Parathyroid adenoma (tissue), 2 donors: Measurements from ENCODE around the gene CBLB.
A peak's percentile ranks its signal among the peaks of the same experiment; 100 is the strongest.

Source experiments
- H2AFZ ChIP-seq: fragments of 300-600 bp; sonication (generic); one replicate; pipeline ENCODE4 v1.7.0; 2017; ENCODE audit warnings: antibody characterized with exemption, mild to moderate bottlenecking
- H3K27ac ChIP-seq: fragments of 300-600 bp; sonication (generic); one replicate; pipeline ENCODE4 v1.7.0; 2017
- H3K27me3 ChIP-seq: fragments of 300-600 bp; sonication (generic); one replicate; pipeline ENCODE4 v1.7.0; 2017; ENCODE audit warnings: low read length; ENCODE audit not compliant: control insufficient read depth, insufficient read depth
- H3K36me3 ChIP-seq: fragments of 300-600 bp; sonication (generic); one replicate; pipeline ENCODE4 v1.7.0; 2017; ENCODE audit warnings: low read length; ENCODE audit not compliant: control insufficient read depth, insufficient read depth
- H3K4me1 ChIP-seq: fragments of 300-600 bp; sonication (generic); one replicate; pipeline ENCODE4 v1.7.0; 2017; ENCODE audit warnings: control low read depth
- H3K4me2 ChIP-seq: fragments of 300-600 bp; sonication (generic); one replicate; pipeline ENCODE4 v1.7.0; 2017; ENCODE audit warnings: low read length
- H3K4me3 ChIP-seq: fragments of 300-600 bp; sonication (generic); one replicate; pipeline ENCODE4 v1.7.0; 2017; ENCODE audit warnings: low read depth, low read length
- H3K79me2 ChIP-seq: fragments of 300-600 bp; sonication (generic); one replicate; pipeline ENCODE4 v1.7.0; 2017; ENCODE audit warnings: control low read depth
- H3K9ac ChIP-seq: fragments of 300-600 bp; sonication (generic); one replicate; pipeline ENCODE4 v1.7.0; 2017; ENCODE audit warnings: mild to moderate bottlenecking
- H3K9me3 ChIP-seq: fragments of 300-600 bp; sonication (generic); one replicate; pipeline ENCODE4 v1.7.0; 2017; ENCODE audit warnings: low read length; ENCODE audit not compliant: control insufficient read depth
- CTCF ChIP-seq: fragments of 300-600 bp; sonication (generic); IDR thresholded peaks from one replicate; pipeline ENCODE4 v1.7.0; 2017; ENCODE audit warnings: antibody characterized with exemption, mild to moderate bottlenecking
- donor health status: primary hyperparathyroidism.

The CBLB gene

GRCh38 chr3:105615814-105616213 lies 253.0 kb downstream of the CBLB start:
- TF ChIP-seq CTCF: no peak
- Histone ChIP-seq H3K9ac (no peak overlapping the region), H3K4me1 (peaks cover 20% of the 10 kb centered on the region), H2AFZ (no peak overlapping the region), H3K4me2 (no peak overlapping the region), H3K79me2 (no peaks in the 10 kb centered on the region), H3K27ac (no peak overlapping the region), H3K9me3 (no peaks in the 10 kb centered on the region), H3K27me3 (no peaks in the 10 kb centered on the region), H3K4me3 (no peak overlapping the region), H3K36me3 (no peaks in the 10 kb centered on the region)

GRCh38 chr3:105614288-105615030 lies 254.4 kb downstream of the CBLB start:
- no peak overlapping the region for H3K4me2 ChIP-seq
- no peaks in the 10 kb centered on the region for H3K9me3 ChIP-seq
- H3K27ac ChIP-seq: no peak overlapping the region
- H3K4me3 ChIP-seq: no peak overlapping the region
- H3K27me3 ChIP-seq: no peaks in the 10 kb centered on the region
- H3K36me3 ChIP-seq: no peaks in the 10 kb centered on the region
- no peaks in the 10 kb centered on the region for H3K79me2 ChIP-seq
- H3K4me1 ChIP-seq: peaks cover 27% of the 10 kb centered on the region
- no peak overlapping the region for H2AFZ ChIP-seq
- H3K9ac ChIP-seq: no peak overlapping the region
- TF ChIP-seq CTCF: no peak

GRCh38 chr3:105613120-105613519 lies 255.7 kb downstream of the CBLB start:
- Histone ChIP-seq H3K27ac (peak overlapping the region; percentile 3), H3K4me2 (no peak overlapping the region), H2AFZ (peak overlapping the region; percentile 59), H3K79me2 (no peaks in the 10 kb centered on the region), H3K36me3 (no peaks in the 10 kb centered on the region), H3K9me3 (no peaks in the 10 kb centered on the region), H3K27me3 (no peaks in the 10 kb centered on the region), H3K9ac (no peak overlapping the region), H3K4me1 (peaks cover 27% of the 10 kb centered on the region), H3K4me3 (no peak overlapping the region)
- TF ChIP-seq CTCF: no peak

- Histone ChIP-seq H2AFZ (peak overlapping the region; percentile 6), H3K4me3 (no peak overlapping the region), H3K4me2 (peak overlapping the region; percentile 45), H3K9me3 (no peaks in the 10 kb centered on the region), H3K36me3 (no peaks in the 10 kb centered on the region), H3K27me3 (no peaks in the 10 kb centered on the region), H3K9ac (no peak overlapping the region), H3K4me1 (peaks cover 25% of the 10 kb centered on the region), H3K79me2 (no peaks in the 10 kb centered on the region), H3K27ac (peak overlapping the region; percentile 77)
- TF ChIP-seq CTCF: no peak
These were observed 257.3 kb downstream of the CBLB start for GRCh38 chr3:105611304-105612192.
